ENCODE data around the gene VPS50.

The VPS50 gene

GRCh38 chr7:93337052-93337451, 104.9 kb downstream of the VPS50 start:
- no peak for TF ChIP-seq POLR2AphosphoS5 (IDR thresholded peaks at IDR 0.05; ENCODE audit: low read depth, low read length)
- no peak for TF ChIP-seq SIN3A (IDR thresholded peaks at IDR 0.05; ENCODE audit: borderline replicate concordance, insufficient read depth, low read length)
- no peak for TF ChIP-seq REST (IDR thresholded peaks at IDR 0.05; ENCODE audit: insufficient read depth in 1 of 2, low read depth in 2 of 2, low read length in 2 of 2)
- no peak for TF ChIP-seq FOXP2 (optimal IDR thresholded peaks at IDR 0.05; ENCODE audit: borderline replicate concordance, extremely low read depth, extremely low read length, insufficient read depth)
- TF ChIP-seq TAF1 (IDR thresholded peaks at IDR 0.05; ENCODE audit: borderline replicate concordance, insufficient read depth, low read length): no peak

GRCh38 chr7:93350338-93350737, 118.2 kb downstream of the VPS50 start:
- TF ChIP-seq REST (IDR thresholded peaks at IDR 0.05; ENCODE audit: insufficient read depth in 1 of 2, low read depth in 2 of 2, low read length in 2 of 2) (no peak), TAF1 (IDR thresholded peaks at IDR 0.05; ENCODE audit: borderline replicate concordance, insufficient read depth, low read length) (no peak), FOXP2 (optimal IDR thresholded peaks at IDR 0.05; ENCODE audit: borderline replicate concordance, extremely low read depth, extremely low read length, insufficient read depth) (no peak), POLR2AphosphoS5 (IDR thresholded peaks at IDR 0.05; ENCODE audit: low read depth, low read length) (no peak), SIN3A (IDR thresholded peaks at IDR 0.05; ENCODE audit: borderline replicate concordance, insufficient read depth, low read length) (no peak)

- TF ChIP-seq SIN3A (IDR thresholded peaks at IDR 0.05; ENCODE audit: borderline replicate concordance, insufficient read depth, low read length) (no peak), TAF1 (IDR thresholded peaks at IDR 0.05; ENCODE audit: borderline replicate concordance, insufficient read depth, low read length) (no peak), FOXP2 (optimal IDR thresholded peaks at IDR 0.05; ENCODE audit: borderline replicate concordance, extremely low read depth, extremely low read length, insufficient read depth) (no peak), POLR2AphosphoS5 (IDR thresholded peaks at IDR 0.05; ENCODE audit: low read depth, low read length) (no peak), REST (IDR thresholded peaks at IDR 0.05; ENCODE audit: insufficient read depth in 1 of 2, low read depth in 2 of 2, low read length in 2 of 2) (no peak)
These were observed 120.7 kb downstream of the VPS50 start for GRCh38 chr7:93352881-93353280.

- TF ChIP-seq TAF1 (IDR thresholded peaks at IDR 0.05; ENCODE audit: borderline replicate concordance, insufficient read depth, low read length) (no peak), POLR2AphosphoS5 (IDR thresholded peaks at IDR 0.05; ENCODE audit: low read depth, low read length) (no peak), FOXP2 (optimal IDR thresholded peaks at IDR 0.05; ENCODE audit: borderline replicate concordance, extremely low read depth, extremely low read length, insufficient read depth) (no peak), REST (IDR thresholded peaks at IDR 0.05; ENCODE audit: insufficient read depth in 1 of 2, low read depth in 2 of 2, low read length in 2 of 2) (no peak), SIN3A (IDR thresholded peaks at IDR 0.05; ENCODE audit: borderline replicate concordance, insufficient read depth, low read length) (no peak)
These were observed 122.6 kb downstream of the VPS50 start for GRCh38 chr7:93354815-93355214.
